Natural killer cell treated with Interleukin-12 subunit alpha and Interleukin-12 subunit beta and Interleukin-15 and Interleukin-18, amount 100 ng/mL, for 72 hours (primary cell): ENCODE data around the gene BPIFB1. TPM values are rescaled to one million over a fixed set of nuclear protein-coding genes. Genes with fewer than 3 reads are reported as not detected.

Experiments
- ATAC-seq, 2 donors: fragments of 150-1000 bp; cut with Tn5 transposase in 1 of 2; sonication (Bioruptor Pico), chemical (Tn5 transposase) in 1 of 2; 2 replicates each; pipeline ENCODE4 v1.10.0; 2021
- DNase-seq: peaks from one replicate; pipeline ENCODE4 v3.0.0; 2022; ENCODE audit warnings: low spot score
- H3K27ac Mint-ChIP-seq, 2 donors: 1 replicate in 1 of 2; 2 replicates in 1 of 2; pipeline ENCODE4 v1.8.0; 2022; ENCODE audit warnings: mixed read lengths in 2 of 2, mild to moderate bottlenecking in 1 of 2, moderate library complexity in 1 of 2
- H3K27me3 Mint-ChIP-seq, 2 donors: 1 replicate in 1 of 2; 2 replicates in 1 of 2; pipeline ENCODE4 v1.8.0; 2022; ENCODE audit warnings: mixed read lengths in 2 of 2
- H3K36me3 Mint-ChIP-seq: one replicate; pipeline ENCODE4 v1.8.0; 2022; ENCODE audit warnings: mixed read lengths
- H3K4me1 Mint-ChIP-seq, 2 donors: 1 replicate in 1 of 2; 2 replicates in 1 of 2; pipeline ENCODE4 v1.8.0; 2022; ENCODE audit warnings: low read depth in 2 of 2, mixed read lengths in 2 of 2, mild to moderate bottlenecking in 1 of 2
- H3K4me3 Mint-ChIP-seq: one replicate; pipeline ENCODE4 v1.8.0; 2022; ENCODE audit warnings: mixed read lengths
- H3K9me3 Mint-ChIP-seq: 2 replicates; pipeline ENCODE4 v1.8.0; 2022; ENCODE audit warnings: mixed read lengths
- total RNA-seq, 2 donors: library from RNA; stranded (reverse); gene quantifications; one replicate each; pipeline ENCODE4 v1.2.3, GENCODE V29; 2022

BPIFB1 gene
- total RNA-seq, 2 donors from 2014 or later = not detected

DNA sequence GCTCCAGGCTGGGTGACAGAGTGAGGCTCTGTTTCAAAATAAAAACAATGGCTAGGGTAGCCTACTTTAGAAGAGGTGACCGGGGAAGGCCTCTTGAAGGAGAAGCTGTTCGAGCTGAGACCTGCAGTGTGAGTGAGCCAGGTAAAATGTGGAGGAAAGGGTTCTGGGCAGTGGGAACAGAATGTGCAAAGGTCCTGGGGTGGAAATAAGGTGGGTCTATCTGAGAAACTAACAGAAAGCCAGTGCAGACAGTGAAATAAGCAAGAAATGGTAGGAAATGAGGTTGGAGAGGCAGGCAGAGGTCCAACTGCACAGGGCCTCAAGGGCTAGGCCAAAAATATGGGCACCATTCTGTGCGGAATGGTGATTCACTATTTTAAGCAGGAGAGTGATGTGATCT, 53.4 kb downstream of the BPIFB1 start:
- Mint-ChIP-seq H3K9me3 (no peaks in the 10 kb centered on the region), H3K27me3 (peaks cover 0 to 6% of the 10 kb centered on the region in 2 donors), H3K4me1 (peaks cover 0 to 2% of the 10 kb centered on the region in 2 donors), H3K27ac (no peak overlapping the region), H3K4me3 (no peak overlapping the region), H3K36me3 (no peaks in the 10 kb centered on the region)
- ATAC-seq (no peak), DNase-seq (no peak)

DNA sequence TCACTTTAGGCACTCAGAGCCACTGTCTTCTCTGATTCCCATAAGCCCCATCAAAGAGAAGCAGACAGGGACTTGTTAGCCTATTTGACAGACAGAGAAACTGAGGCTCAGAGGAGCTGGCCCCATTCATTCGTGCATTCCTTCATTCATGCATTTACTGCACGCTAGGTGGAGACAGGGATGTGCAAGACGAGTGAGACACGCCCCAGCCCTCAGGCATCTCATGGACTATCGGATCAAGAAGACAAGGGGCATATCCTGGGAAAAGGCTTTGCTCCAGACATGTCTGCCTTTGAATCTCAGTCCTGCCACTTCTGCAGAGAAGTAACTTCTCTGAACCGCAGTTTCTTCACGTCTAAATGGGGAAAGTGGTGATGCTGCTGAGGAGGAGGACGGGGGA, 54.1 kb downstream of the BPIFB1 start:
- Mint-ChIP-seq H3K36me3 (no peaks in the 10 kb centered on the region), H3K9me3 (no peaks in the 10 kb centered on the region), H3K27me3 (peaks cover 0 to 6% of the 10 kb centered on the region in 2 donors), H3K4me1 (peaks cover 0 to 2% of the 10 kb centered on the region in 2 donors), H3K4me3 (no peak overlapping the region), H3K27ac (no peak overlapping the region)
- ATAC-seq (no peak), DNase-seq (no peak)

DNA sequence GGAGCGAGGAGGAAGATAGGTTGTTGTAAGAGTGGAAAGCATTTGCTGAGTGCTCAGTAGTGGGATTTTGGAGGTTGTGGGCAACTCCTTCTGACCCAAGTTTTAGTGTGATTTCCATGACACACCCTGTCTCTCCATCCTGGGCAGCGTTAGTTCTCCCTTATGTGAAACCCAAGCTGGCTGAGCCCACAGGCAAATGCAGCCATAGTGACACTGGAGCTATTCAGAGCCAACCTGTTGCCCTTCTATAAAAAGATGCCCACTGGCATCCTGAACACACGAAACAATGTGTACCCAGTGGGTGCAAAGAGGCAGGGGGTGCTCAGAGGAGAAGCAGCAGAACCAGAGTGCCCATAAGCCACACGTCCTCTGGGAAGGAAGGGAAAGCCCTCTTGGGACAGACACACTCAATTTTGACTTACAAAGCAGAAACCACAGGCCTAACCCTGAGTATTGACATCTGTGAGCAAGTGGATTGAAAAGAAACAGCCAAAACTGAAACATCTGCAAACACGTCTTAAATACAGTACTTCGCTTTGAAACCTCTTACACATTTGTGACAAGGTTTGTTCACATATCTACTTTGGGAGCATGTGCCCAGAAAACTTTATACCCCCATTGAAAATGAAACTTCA, 54.6 kb downstream of the BPIFB1 start:
- H3K4me1 Mint-ChIP-seq = peaks cover 0 to 2% of the 10 kb centered on the region in 2 donors
- ATAC-seq = no peak
- DNase-seq = no peak
- H3K36me3 Mint-ChIP-seq = no peaks in the 10 kb centered on the region
- H3K9me3 Mint-ChIP-seq = no peaks in the 10 kb centered on the region
- no peak overlapping the region for H3K4me3 Mint-ChIP-seq
- peaks cover 0 to 4% of the 10 kb centered on the region in 2 donors for H3K27me3 Mint-ChIP-seq
- no peak overlapping the region for H3K27ac Mint-ChIP-seq

DNA sequence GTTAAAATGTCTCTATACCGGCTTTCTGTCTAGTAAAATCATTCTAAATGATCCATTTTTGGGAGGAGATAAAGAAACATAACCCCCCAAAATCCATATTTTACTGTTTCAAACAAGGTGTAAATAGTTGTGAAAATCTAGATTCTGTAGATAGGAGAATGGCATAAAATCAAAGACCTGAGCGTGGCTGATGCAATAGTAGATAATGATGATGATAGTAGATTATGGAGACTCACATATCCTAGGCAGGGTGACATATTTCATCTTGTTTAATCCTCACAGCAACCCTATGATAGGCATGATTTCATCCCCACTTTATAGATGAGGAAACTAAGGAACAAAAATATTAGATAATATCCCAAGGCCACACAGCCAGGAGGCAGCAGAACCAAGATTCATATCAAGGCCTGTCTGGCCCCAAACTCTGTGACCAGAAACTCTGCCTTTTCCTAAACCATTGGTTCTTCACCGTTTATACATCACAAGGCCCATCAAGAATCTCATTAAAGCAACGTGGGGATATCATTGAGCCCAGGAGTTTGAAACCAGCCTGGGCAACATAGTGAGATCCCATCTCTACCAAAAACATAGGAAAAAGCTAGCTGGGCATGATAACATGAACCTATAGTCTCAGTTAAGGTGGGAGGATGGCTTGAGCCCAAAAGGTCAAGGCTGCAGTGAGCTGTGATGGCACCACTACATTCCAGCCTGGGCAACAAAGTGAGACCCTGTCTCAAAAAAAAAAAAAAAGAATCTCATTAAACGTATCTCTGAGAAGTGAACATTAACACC, 55.6 kb downstream of the BPIFB1 start:
- H3K4me1 Mint-ChIP-seq = peaks cover 0 to 2% of the 10 kb centered on the region in 2 donors
- peaks cover 0 to 4% of the 10 kb centered on the region in 2 donors for H3K27me3 Mint-ChIP-seq
- H3K27ac Mint-ChIP-seq = no peak overlapping the region
- H3K4me3 Mint-ChIP-seq = no peak overlapping the region
- no peaks in the 10 kb centered on the region for H3K9me3 Mint-ChIP-seq
- DNase-seq (no peak), ATAC-seq (no peak)
- no peaks in the 10 kb centered on the region for H3K36me3 Mint-ChIP-seq

DNA sequence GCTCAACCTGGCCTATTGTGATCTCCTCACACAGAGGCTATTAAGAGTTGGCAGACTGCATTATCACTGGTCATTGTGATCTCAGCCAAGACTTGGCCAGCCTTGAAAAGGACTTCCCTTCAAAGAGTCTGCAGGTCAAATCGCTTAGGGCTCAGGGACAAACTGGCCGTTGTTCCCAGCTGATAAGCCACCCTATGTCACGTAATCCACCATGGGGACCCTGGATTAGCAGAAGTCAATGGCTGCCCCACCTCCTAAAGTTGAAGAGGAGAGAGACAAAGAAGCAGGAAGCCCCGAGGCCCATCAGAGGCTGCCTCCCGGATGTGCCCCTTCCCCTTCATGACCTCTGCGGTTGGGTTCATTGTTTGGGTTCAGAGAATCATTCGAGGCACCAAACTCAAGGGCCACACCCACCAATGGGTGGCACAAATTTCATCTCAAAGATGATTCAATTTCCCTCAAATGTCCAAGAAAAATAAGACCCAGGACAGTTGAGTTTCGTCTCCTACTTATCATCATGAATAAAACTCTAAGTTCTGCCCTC, 56.6 kb downstream of the BPIFB1 start:
- H3K36me3 Mint-ChIP-seq = no peaks in the 10 kb centered on the region
- no peak overlapping the region for H3K27ac Mint-ChIP-seq
- DNase-seq = no peak
- no peaks in the 10 kb centered on the region for H3K27me3 Mint-ChIP-seq
- H3K4me1 Mint-ChIP-seq = peaks cover 0 to 2% of the 10 kb centered on the region in 2 donors
- no peak overlapping the region for H3K4me3 Mint-ChIP-seq
- ATAC-seq = no peak
- H3K9me3 Mint-ChIP-seq = no peaks in the 10 kb centered on the region

DNA sequence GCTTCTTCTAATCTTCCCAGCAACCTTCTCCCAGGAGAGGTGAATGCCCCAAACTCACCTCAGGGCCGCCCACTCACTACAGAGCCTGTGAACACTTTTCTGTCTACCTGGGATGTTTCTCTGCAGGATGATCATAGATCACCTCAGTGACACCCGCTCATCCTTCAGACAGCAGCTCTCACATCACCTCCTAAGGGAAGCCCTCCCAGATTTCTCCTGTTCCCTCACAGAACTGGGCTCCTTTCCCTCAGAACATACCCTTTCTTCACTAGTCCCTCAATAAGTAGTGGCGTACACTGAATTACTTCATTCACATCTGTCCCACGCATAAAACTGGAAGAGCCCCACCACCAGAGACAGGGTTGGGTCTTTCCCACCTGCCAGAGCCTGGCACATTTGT, 60.5 kb downstream of the BPIFB1 start:
- no peak overlapping the region for H3K4me3 Mint-ChIP-seq
- no peak for DNase-seq
- H3K4me1 Mint-ChIP-seq = no peaks in the 10 kb centered on the region
- H3K27ac Mint-ChIP-seq = no peak overlapping the region
- no peaks in the 10 kb centered on the region for H3K9me3 Mint-ChIP-seq
- H3K27me3 Mint-ChIP-seq = no peaks in the 10 kb centered on the region
- ATAC-seq = no peak
- H3K36me3 Mint-ChIP-seq = no peaks in the 10 kb centered on the region

DNA sequence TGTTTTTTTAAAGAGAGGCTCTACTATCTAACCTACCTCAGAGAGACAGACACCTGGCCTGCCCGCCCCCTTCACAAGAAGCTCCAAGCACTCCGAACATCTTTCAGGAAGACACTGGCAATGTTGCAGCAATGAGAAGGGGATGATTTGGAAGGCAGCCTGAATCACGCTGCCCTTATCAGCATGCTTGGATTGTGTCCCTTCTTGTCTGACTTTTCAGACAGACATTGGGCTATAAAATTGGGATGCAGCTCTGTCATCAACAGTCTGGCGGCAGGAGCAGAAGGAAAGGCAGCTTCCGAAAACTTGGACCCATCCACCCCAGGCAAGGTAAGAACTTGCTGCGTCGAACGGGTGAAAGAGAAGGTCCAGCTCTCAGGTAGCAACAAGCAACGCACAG, 62.3 kb downstream of the BPIFB1 start:
- Mint-ChIP-seq H3K4me1 (peaks cover 0 to 7% of the 10 kb centered on the region in 2 donors), H3K9me3 (no peaks in the 10 kb centered on the region), H3K4me3 (no peak overlapping the region), H3K27me3 (no peaks in the 10 kb centered on the region), H3K36me3 (no peaks in the 10 kb centered on the region), H3K27ac (no peak overlapping the region)
- no peak for DNase-seq
- ATAC-seq = no peak

DNA sequence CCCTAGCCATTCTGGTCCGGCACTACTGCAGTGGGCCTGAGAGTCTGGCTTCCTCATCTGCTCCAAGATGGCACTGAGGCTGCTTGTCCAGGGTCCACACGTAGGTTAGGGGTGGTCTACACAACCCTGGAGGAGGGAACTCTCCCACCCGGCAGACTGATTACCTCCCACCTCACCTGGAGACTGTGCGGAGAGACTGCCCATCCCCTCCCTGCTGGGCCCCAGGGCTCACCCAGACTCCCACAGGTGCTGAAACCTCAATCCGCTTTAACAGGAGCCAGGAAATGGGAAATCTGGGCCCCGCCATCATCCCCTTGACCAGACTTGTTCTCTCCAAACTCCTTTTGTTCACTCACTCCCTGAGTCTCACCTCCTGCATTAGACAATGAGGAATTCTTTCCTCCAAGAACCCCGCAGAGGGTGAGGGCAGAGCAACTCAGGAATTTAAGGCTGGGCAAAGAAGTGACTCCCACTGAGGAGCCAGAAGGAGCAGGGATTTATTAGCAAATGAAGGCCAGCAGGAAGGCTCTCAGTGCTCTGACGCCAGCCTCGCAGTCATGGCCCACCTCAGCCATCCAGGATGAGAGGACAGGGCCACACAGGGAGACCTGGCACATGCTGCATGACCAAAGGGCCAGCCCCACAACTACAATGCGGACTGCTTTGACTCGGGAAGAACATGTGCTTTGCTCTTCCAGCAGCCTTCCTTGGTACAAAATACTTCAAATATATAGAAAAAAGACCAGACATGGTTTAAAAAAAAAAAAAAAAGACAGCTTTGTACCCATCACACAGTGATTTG, 65.3 kb downstream of the BPIFB1 start:
- Mint-ChIP-seq H3K27ac (no peak overlapping the region), H3K4me3 (no peak overlapping the region), H3K4me1 (peaks cover 0 to 7% of the 10 kb centered on the region in 2 donors), H3K9me3 (no peaks in the 10 kb centered on the region), H3K36me3 (no peaks in the 10 kb centered on the region), H3K27me3 (no peaks in the 10 kb centered on the region)
- ATAC-seq (no peak), DNase-seq (no peak)

DNA sequence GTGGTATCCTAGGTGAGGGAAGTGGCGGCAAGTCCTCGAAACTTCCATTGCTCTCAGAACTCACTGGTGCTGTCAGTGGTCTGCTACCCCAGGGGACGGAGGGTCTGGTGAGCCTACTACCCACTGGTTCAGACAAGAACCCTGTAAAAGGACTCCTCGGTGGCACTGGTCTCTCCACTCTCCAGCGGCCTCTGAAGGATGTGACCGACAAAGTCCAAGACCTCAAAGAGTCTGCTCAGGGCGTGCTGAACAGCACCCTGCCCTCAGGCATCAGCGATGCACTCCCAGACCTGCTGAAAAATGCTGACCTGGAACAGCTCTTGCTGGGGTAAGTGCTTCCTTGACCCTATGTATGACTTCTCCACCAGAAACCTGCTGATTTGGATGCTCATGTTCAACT, 66.5 kb downstream of the BPIFB1 start:
- ATAC-seq (no peak), DNase-seq (no peak)
- Mint-ChIP-seq H3K4me3 (no peak overlapping the region), H3K36me3 (no peaks in the 10 kb centered on the region), H3K27ac (no peak overlapping the region), H3K9me3 (no peaks in the 10 kb centered on the region), H3K27me3 (no peaks in the 10 kb centered on the region), H3K4me1 (peaks cover 0 to 7% of the 10 kb centered on the region in 2 donors)

DNA sequence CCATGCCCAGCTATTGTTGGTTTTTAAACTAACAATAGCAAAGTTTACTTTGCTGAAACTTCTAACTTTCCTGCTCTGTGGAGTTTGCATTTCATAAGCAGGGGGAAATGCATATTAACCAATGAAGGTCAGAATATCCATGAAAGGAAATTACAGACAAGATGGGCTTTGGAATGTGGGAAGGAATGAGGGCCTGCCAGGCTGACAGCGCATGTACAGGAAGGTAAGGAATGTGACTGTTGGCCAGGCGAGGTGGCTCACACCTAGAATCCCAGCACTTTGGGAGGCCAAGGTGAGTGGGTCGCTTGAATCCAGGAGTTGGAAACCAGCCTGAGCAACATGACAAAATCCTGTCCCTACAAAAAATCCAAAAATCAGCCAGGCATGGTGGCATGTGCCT, 68.7 kb downstream of the BPIFB1 start:
- Mint-ChIP-seq H3K9me3 (no peaks in the 10 kb centered on the region), H3K4me3 (no peak overlapping the region), H3K36me3 (no peaks in the 10 kb centered on the region), H3K27ac (peak overlapping the region in 1 of 2 donors; percentile 63), H3K27me3 (no peaks in the 10 kb centered on the region), H3K4me1 (peaks cover 0 to 7% of the 10 kb centered on the region in 2 donors)
- ATAC-seq = no peak
- DNase-seq = no peak

DNA sequence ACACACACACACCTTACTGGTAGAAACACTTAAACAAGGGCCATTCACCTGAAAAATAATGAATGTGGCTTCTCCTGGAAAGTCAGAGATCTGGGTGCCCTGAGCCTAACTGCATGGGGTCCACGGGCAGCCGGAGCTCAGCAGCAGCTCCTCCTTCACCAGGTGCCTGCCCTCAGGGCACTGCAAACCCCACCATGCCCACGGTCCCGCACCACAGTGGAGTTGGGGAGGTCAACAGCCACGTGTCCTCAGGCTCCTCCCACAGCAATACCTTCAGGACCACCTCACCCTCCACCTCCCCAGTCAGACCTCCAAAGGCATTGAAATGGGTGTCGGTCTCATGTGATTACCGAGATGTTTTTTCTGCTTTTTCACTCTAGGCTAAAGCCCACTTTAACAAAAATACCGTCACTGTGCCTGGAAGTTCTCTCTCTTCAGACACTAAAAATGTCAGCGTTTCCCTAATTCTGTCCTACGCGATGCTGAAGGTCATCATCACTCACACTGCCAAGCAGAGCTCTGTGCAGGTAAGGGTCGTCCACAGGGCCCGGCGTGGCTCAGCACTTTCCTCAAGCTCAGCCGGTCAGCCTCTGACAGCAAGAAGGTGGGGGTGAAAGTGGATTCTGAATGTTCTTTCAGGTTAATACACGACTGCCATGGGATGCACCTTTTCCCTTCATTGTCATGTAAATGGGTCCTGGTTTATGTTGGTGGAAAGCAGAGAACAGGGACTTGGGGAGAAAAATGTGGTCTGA, 69.4 kb downstream of the BPIFB1 start:
- Mint-ChIP-seq H3K9me3 (no peaks in the 10 kb centered on the region), H3K4me3 (no peak overlapping the region), H3K36me3 (no peaks in the 10 kb centered on the region), H3K27me3 (no peaks in the 10 kb centered on the region), H3K4me1 (peaks cover 0 to 7% of the 10 kb centered on the region in 2 donors), H3K27ac (no peak overlapping the region)
- ATAC-seq = no peak
- no peak for DNase-seq

DNA sequence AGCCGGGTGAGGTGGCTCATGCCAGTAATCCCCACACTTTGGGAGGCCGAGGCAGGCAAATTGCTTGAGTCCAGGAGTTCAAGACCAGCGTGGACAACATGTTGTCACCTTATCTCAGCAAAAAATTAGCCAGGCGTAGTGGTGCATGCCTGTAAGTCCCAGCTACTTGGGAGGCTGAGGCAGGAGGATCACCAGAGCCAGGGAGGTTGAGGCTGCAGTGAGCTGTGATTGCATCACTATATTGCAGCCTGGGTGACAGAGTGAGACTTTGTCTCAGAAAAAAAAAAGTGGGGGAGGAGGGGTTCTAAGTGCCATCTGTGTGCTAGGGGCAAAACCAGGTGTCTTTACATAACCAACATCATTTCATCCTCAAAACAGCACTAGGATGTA, 70.0 kb downstream of the BPIFB1 start:
- no peaks in the 10 kb centered on the region for H3K27me3 Mint-ChIP-seq
- no peak overlapping the region for H3K27ac Mint-ChIP-seq
- no peak overlapping the region for H3K4me3 Mint-ChIP-seq
- DNase-seq (no peak), ATAC-seq (no peak)
- no peaks in the 10 kb centered on the region for H3K36me3 Mint-ChIP-seq
- no peaks in the 10 kb centered on the region for H3K9me3 Mint-ChIP-seq
- H3K4me1 Mint-ChIP-seq = peaks cover 0 to 7% of the 10 kb centered on the region in 2 donors
